GM12864 (cell line): ENCODE measurements around the gene TATDN2.
A peak's percentile ranks its signal among the peaks of the same experiment; 100 is the strongest.

Source experiments
- DNase-seq: peaks from one replicate; pipeline ENCODE4 v3.0.0-alpha.2; 2011; ENCODE audit warnings: low read depth
- H3K4me3 ChIP-seq: 2 replicates; pipeline ENCODE4 v1.5.1; 2011; ENCODE audit warnings: mild to moderate bottlenecking, low read depth, low read length, control low read depth
- CTCF ChIP-seq: IDR thresholded peaks from 2 replicates; pipeline ENCODE4 v1.5.1; 2011; ENCODE audit warnings: low read depth, mild to moderate bottlenecking, moderate library complexity, low read length, control low read depth, inconsistent platforms; ENCODE audit errors: missing control alignments

TATDN2 gene

GRCh38 chr3:10215578-10216368 is 32.5 kb upstream of the TATDN2 start:
- no peak overlapping the region for H3K4me3 ChIP-seq
- no peak for TF ChIP-seq CTCF
- DNase-seq, result no peak

GRCh38 chr3:10217359-10217758 is 30.9 kb upstream of the TATDN2 start:
- no peak for DNase-seq
- no peak overlapping the region for H3K4me3 ChIP-seq
- TF ChIP-seq CTCF, result no peak

GRCh38 chr3:10219737-10220136 is 28.5 kb upstream of the TATDN2 start:
- TF ChIP-seq CTCF, result no peak

GRCh38 chr3:10223676-10224639 is 24.3 kb upstream of the TATDN2 start:
- no peak overlapping the region for H3K4me3 ChIP-seq
- peak; percentile 75 for DNase-seq

More at GRCh38 chr3:10219737-10220136, 28.5 kb upstream of the TATDN2 start:
- no peak for DNase-seq
- H3K4me3 ChIP-seq, result no peak overlapping the region

GRCh38 chr3:10224794-10225665 is 23.2 kb upstream of the TATDN2 start:
- DNase-seq, result peak; percentile 64
- H3K4me3 ChIP-seq, result no peak overlapping the region
- peak; percentile 78 for TF ChIP-seq CTCF

More at GRCh38 chr3:10223676-10224639, 24.3 kb upstream of the TATDN2 start:
- no peak for TF ChIP-seq CTCF

- DNase-seq, result peak; percentile 57
- H3K4me3 ChIP-seq, result no peak overlapping the region
- TF ChIP-seq CTCF, result no peak
Measured at GRCh38 chr3:10226293-10226692, 22.0 kb upstream of the TATDN2 start.
